ENCODE measurements around the gene GLDN.

DNA sequence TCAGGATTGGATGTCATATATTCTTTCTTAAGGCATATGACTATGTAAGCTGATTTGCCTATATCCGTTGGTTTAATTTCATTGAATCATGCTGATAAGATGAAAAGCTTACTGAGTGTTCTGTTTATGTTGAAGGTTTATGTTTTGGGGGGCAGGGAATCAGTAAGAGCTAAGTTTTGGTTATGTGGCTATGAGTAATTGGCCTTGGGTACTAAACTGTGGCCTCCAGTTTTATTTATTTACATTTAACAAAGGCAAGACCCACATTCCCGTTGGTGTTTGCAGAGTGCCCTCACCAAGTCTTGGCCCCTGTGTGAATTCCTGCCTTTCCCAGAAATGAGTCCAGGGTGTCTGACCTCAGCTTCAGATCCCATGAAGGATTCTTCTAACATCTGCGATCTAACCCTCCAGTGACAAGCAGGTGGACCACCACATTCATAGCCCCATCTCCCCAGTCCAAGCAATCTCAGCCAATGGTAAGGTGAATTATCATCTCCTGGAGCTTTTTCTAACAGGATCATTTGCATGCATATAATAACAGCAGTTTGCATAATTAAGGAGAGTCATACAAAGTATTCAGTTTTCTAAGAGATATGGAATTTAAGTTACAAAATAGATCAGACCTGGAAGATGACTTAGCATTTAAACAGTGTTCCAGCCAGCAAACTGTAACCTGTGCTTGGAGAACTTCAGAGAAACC, 27.4 kb downstream of the GLDN start:
- no peak for TF ChIP-seq CTCF (IDR thresholded peaks at IDR 0.05; ENCODE audit: insufficient read depth, low read depth, low read length)
- TF ChIP-seq EZH2 (IDR thresholded peaks at IDR 0.05; ENCODE audit: insufficient read depth, low read length): no peak

Measured in astrocyte (in vitro differentiated cells and primary cell).